HG02938 (cell line): ENCODE measurements around the gene CKMT1B.
"Not testable (repeated sequence)": the region's sequence is repeated elsewhere in the genome, so short reads cannot be mapped to it uniquely, and the experiment has no call there.

Experiments used
- ATAC-seq: cut with Tn5 transposase; IDR thresholded peaks from one replicate; pipeline ENCODE4 v1.9.1; 2021; ENCODE audit warnings: mild to moderate bottlenecking, moderate library complexity; ENCODE audit not compliant: unreplicated experiment

The CKMT1B gene

DNA sequence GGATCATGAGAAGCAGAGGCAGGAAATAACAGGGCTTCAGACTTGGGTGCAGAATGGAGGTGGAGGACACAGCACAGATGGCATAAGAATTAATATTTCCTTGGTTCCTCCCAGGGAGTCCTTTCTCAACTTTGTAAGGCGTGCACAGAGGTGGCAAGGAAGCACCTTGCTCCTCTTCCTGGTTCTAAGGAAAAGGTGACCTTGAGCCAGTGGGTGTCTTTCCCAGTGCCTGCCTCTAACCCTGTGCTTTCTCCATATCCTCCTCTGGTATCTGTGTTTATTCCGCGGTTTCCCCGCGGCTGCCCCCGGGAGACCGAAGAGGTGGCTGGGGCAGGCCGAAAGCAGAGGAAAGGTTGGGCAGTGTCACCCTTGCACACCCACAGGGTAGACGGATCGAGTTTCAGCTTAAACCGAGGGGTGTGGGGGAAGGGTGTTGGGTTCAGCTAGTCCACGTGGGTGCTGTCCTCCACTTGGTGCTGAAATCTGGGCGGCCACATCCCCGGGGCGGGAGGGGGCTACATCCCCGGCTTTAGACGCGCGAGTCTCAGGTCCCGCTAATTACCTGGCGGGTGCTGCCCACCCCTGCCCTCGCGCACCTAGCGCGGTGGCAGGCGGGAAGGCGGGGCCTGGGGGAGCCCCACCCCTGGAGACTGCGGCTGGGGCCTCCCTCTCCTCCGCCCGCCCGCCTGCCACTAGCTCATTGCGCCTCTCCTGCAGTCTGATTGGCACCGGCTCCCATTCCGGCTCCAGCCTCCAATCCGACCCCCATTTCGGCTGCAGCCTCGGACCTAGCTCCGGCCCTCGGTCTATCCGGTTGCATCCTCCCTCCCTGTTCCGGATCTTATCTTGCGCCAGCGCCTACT is at the start of gene CKMT1B:
Gene CKMT1B, plus strand, starts transcription at position 700 of the 863 bp plus-strand sequence. CDS start 192 bp downstream, outside the sequence.
- not testable (repeated sequence) for ATAC-seq

DNA sequence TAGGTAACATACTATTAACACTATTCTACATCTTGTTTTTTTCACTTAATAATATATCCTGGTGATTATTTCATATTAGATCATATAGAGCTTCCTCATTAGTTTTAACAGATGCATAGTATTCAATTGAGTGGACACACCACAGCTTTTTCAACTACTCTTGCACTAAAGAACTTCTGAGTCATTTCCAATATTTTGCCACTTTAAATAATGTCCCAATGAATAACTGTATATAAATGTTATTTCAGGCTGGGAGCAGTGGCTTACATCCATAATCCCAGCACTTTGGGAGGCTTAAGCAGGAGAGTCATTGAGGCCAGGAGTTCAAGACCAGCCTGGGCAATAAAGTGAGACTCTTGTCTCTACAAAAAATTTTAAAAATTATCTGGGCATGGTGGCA is 49.6 kb upstream of the CKMT1B start:
- ATAC-seq = no peak

DNA sequence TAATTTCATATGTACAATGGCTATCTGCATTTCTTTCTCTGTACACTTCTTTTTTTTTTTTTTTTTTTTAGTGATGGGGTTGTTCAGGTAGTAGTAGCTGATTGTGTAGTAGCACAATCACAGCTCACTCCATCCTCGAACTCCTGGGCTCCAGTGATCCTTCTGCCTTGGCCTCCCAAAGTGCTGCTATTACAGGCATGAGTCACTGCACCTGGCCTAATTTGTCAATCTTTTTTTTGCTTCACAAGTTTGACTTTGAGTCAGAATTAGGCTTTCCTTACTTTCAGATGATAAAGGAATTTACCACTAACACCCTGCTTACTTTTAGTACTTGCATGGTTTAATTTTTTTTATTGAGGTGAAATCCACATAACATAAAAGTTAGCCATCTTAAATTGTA is 48.4 kb upstream of the CKMT1B start:
- ATAC-seq = no peak

DNA sequence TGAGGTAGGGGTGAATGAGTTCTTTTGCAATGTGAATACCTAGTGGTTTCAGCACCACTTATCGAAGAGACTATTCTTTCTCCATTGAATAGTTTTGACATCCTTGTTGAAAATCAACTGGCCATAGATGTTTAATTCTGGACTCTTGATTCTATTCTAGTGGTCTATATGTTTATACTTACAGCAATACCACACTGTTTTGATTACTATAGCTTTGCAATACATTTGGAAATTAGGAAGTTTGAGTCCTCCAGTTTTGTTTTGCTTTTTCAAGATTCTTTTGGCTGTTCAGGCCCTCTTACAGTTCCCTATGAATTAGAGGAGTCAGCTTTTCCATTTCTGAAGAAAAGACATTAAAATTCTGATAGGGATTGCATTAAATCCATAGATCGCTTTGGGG is 46.3 kb upstream of the CKMT1B start:
- ATAC-seq = no peak

DNA sequence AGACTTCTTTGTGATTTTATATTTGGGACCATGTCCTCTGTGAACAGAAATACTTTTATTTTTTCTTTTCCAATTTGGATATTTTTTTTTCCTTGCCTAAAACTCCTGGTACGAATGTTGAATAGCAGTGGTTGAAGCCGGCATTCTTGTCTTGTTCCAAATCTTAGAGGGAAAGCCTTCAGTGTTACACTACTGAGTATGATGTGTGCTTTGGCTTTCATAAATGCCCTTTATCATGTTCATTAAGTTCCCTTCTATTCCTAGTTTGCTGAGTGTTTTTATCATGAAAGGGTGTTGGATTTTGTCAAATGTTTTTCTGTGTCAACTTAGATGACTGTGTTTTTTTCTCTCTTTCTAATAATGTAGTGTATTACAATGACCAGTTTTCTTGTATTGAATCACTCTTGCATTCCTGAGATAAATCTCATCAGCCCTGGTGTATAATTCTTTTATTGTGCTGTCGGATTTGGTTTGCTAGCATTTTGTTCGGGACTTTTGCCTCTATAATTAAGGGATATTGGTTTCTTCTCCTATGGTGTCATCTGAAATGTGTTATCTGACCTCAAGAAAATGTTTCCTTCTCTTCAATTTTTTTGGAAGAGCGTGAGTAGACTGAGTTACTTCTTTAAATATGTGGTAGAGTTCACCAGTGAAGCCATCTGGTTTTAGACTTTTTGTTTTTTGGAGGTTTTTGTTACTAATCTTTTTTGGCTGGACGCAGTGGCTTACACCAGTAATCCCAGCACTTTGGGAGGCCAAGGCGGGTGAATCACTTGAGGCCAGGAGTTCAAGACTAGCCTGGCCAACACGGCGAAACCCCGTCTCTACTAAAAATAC is 43.1 kb upstream of the CKMT1B start:
- no peak for ATAC-seq

DNA sequence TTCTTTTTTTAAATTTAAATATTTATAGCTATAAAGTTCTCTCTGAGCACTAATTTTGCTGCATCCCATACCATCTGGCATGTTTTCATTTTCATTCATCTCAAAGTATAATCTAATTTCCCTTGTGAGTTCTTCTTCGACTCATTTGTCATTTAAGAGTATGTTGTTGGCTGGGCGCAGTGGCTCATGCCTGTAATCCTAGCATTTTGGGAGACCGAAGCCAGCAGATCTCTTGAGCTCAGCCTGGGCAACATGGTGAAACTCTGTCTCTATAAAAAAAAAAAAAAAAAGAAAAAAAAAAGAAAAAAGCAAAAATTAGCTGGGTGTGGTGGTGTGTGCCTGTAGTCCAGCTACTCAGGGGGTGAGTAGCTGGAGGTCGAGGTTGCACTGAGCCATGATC is 41.6 kb upstream of the CKMT1B start:
- no peak for ATAC-seq

DNA sequence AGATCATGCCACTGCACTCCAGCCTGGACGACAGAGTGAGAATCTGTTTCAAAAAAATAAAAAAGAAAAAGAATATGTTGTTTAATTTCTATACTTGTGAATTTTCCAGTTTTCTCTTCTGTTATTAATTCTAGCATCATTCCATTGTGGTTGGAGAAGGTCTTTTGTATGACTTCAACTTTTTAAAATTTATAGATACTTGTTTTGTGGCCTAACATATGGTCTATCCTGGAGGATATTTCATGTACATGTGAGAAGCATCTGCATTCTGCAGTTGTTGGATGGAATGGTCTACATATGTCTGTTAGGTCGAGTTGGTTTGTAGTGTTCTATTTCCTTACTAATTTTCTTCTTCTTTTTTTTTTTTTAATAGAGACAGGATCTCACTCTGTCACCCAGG is 40.8 kb upstream of the CKMT1B start:
- ATAC-seq = no peak

DNA sequence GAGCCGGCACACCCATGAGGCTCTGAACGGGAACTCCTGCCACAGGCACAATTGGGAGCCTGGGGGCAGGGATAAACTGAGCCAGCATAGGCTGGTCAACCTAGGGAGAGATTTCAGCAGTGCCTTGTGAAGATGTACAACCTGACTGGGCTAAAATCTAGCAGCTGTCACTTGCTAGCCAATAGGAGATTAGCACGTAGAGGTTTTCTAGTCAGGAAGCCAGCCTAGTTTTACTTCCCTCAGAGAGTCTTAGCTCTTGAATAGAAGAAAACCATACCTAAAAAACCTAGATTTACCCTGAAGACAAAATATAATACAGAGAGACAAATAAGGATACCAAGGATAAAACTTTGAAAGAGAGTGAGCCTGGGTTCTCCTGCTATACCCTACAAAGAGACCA is 31.1 kb upstream of the CKMT1B start:
- ATAC-seq = not testable (repeated sequence)

DNA sequence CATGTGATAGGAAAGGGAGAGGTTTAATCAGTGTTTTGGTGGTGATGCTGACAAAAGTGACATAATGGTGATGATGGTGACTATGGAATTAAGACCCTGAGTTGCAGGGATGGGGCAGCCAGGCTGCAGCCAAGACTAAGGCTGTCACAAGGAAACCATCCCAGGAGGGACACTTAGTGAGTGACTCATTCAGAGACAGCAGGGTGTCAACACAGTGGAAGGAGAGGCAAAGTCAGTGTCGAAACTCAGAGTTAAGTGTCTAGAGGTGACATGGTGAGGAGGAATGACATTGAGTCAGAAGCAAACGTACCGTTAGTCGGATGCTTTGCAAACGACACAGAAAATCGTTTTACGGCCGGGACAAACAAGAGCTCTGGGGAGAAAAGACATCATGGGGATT is 30.0 kb upstream of the CKMT1B start:
- not testable (repeated sequence) for ATAC-seq

DNA sequence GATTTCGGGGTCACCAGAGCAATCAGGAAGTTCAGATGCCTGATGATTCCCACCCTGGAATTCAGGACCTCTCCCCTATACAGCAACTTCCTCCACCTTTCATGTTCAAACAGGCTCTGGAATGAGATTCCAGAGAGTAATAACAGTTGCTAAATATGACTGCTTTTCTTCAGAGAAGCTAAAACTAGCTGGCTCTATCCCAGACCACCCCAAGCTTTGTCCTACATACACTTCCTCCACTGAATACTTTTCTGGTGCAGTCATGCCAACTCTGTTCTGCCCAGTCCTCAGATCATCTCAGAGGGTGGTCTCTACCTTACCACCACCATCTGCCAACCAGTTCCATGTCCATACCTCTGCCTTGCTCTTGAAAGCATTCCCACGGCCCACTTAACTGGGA is 27.2 kb upstream of the CKMT1B start:
- ATAC-seq = not testable (repeated sequence)

DNA sequence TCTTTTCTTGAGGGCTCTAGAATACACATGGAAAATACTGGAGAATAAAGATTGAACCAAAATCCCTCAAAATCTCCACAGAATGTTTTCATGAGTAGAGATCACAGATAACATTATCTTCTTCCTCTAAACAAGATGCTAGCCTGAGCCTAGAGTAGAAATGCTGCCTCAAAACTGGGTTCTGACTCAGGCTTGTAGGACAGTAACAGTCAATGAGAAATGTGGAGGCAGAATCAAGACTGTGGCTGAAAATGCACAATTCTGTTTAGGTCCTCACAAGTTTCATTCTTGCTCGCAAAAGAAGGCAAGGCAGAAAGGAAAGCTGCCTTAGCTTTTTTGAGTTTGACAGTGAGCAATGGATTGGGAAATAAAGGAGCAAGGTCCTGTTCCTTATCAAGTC is 19.2 kb upstream of the CKMT1B start:
- ATAC-seq = not testable (repeated sequence)

DNA sequence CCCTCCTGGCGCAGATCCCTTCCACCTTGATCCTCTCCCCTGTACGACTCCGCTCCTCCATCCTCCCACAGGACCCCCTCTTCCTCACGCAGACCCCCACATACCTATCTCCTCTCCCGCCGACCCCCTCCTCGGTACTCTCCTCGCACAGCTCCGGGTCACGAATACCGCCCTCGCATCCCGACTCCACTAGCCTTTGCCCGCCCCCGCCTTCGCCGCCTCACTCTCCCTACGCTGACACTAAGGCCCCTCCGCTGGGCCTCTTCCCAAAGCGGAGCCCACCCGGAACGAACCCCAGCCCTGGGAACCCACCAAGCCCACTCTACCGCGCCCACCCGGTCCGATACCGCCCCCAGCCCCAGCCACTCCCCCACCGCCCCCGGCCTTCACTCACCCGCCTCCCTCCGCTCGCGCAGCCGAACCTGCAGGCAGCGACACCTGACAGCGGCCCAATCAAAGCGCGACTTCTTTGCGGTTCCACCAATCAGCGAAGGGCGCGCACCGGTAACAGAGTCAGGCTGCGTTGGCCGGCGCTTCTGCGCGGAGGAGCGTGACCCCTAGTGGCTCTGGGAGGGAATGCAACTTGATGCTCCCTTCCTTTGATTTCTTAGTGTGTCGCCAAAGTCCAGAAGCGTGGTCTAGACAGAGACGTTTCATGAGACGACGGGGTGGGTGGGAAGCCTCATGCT is 3.9 kb upstream of the CKMT1B start, which contains the start of gene PPIP5K1:
Gene PPIP5K1, minus strand, starts transcription at position 431 of the 689 bp plus-strand sequence. CDS start 5,704 bp downstream, outside the sequence.
- peak; percentile 96 for ATAC-seq

DNA sequence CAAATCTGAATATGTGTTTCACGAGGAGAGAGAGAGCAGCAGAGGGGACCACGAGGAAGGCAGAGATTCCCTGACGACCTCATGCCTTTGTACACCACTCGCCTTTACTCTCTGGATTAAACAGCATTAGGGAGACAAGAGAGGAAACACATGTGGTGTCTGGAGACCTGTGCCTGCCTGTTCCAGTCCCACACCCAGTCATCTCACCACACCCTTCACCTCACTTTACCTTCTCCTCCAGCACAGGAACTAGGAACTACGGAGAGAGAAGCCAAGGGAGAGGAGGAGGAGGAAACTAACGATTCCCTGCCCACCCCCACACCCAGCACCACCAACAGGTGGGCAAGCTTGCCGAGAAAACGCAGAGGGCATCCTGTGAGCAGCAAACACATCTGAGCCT is 986 bp upstream of the CKMT1B start:
- ATAC-seq = not testable (repeated sequence)

DNA sequence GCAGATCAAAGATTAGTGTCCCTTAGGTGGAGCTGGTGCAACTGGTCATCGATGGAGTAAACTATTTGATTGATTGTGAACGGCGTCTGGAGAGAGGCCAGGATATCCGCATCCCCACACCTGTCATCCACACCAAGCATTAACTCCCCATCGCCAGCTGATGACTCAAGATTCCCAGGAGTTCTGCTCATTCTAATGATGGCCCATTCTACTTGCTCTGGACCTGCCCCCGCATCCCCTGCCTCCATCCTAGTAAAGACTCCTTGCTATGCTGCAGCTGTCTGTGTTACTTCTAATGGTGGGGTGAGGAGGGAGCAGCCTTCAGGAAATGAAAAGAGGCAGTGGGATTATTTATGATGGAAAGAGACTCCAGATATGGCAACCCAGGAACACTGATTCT is 5.3 kb downstream of the CKMT1B start:
- ATAC-seq = not testable (repeated sequence)

DNA sequence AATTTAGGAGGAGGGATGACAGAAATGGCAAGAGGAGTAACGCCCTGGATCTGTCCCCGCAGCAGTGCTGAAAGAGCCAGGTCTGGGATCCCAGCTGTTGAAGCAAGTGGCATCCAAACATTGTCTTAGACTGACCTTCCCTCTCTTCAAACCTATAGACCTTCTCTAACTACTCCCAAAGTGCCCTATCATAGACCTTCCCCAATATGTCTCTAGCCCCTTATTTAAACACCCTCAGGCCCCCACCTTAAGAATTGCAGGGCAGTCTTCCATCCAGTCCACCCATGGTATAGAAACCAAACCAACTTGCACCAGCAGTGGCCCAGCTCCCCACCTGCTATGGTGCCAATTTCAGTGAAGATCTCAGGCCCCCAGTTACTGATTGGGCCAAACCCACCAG is 6.4 kb downstream of the CKMT1B start:
- ATAC-seq = not testable (repeated sequence)

DNA sequence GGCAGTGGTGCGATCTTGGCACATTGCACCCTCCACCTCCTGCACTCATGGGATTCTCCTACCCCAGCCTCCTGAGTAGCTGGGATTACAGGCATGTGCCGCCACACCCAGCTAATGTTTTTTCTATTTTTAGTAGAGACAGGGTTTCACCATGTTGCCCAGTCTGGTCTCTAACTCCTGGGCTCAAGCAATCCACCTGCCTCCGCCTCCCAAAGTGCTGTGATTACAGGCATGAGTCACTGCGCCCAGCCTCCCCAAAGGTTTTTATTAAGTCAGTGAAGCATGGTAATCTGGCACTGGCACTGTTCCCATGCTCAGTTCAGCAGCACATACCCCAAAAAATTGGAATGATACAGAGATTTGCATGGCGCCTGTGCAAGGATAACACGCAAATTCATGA is 8.4 kb downstream of the CKMT1B start:
- ATAC-seq = not testable (repeated sequence)

DNA sequence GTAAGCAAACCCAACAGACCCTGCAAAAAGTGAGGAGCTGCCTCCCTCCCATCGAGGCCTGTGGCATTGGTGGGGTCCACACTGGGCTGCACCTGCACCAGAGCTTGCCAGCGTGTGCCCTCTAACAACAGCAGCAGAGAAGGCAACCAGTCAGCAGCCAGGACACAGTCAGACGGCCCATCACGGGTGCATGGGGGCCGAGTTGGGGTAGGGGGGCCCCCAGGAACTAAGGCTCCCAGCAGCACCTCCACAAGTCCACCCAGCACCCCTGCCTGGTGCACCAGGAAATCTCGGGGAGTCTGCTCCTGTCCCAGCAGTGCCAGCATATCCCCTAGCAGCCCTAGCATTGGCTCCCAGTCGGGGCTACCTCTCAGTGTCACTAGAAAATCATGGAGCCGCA is 23.9 kb downstream of the CKMT1B start:
- not testable (repeated sequence) for ATAC-seq

DNA sequence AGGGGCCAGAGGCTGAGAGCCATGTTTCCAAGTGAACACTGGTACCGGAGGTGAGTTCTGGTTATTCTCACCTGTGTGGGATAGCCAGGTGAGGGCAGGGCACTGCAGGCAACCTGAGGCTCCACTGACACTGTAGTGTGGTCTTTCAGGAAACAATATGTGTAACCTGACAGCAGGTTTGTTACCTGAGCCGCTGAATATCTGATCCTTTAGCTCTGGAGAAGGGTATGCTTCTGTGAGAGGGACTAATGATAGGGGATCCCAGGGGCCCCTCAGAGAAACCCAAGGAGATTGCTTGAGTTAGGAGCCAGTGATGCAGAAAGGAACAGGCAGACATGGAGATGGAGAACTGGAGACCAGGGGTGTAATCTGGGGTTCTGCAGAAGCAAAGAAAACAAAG is 24.9 kb downstream of the CKMT1B start, which contains the start of gene STRC:
Gene STRC, minus strand, starts transcription at position 101 of the 400 bp plus-strand sequence. Its CDS starts 78 bp downstream, at position 23.
- ATAC-seq = not testable (repeated sequence)

DNA sequence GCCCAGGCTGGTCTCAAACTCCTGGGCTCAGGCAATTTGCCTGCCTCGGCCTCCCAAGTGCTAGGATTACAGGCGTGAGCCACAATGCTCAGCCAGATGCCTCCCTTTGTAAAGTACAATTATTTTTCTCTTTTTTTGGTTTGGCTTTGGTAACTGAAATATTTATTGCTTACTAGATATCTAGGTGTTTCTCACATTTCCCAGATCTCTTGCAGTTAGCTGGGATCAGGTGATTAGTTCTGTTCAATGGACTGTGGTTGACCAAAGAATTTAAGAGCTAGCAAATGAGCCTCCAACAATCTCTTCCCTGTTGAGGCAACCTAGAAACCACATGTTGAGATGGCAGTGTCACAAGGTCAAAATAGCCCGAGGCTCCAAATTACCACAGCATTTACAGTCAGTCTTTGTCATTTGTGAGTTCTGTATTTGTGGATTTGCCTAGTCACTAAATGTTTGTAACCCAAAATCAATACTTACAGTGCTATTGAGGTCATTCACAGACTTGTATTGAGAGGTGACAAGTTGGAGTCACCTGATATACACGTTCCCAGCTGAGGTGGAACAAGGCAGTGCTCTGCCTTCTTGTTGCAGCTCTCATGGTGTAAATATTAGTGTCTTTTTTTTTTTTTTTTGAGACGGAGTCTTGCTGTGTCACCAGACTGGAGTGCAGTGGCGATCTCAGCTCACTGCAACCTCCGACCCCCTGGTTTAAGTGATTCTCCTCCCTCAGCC is 28.4 kb downstream of the CKMT1B start:
- ATAC-seq = not testable (repeated sequence)

DNA sequence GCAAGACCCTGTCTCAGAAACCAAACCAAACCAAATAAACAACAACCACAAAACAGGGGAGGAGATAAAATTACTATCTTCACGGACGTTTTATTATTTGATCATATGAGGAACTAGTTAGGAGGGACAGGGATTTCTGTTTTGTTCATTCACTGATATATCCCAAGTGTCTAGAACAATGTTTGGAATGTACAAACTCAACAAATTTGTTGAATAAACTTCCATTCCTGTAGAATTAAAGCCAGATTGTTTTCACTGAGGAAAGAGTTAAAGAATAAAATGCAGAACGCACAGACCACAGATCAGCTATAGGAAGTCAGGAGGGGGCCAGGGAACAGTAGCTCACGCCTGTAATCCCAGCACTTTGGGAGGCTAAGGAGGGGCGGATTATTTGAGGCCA is 31.3 kb downstream of the CKMT1B start:
- no peak for ATAC-seq
